KOPT-K1 (cell line): ENCODE measurements around the gene CRABP2.

Experiments used
- H3K27ac ChIP-seq: fragments of 200-600 bp; sonication (generic); 2 replicates; pipeline ENCODE4 v1.5.1; 2016; ENCODE audit warnings: antibody characterized with exemption, mild to moderate bottlenecking, low read depth, low read length; ENCODE audit not compliant: poor library complexity, severe bottlenecking
- H3K36me3 ChIP-seq: fragments of 200-600 bp; sonication (generic); 2 replicates; pipeline ENCODE4 v1.5.1; 2017; ENCODE audit warnings: antibody characterized with exemption, mild to moderate bottlenecking, low read length, moderate library complexity; ENCODE audit not compliant: insufficient read depth
- H3K9me3 ChIP-seq: fragments of 200-600 bp; sonication (generic); 2 replicates; pipeline ENCODE4 v1.5.1; 2017; ENCODE audit warnings: antibody characterized with exemption, low read length, mild to moderate bottlenecking; ENCODE audit not compliant: insufficient read depth, poor library complexity, severe bottlenecking

The CRABP2 gene

DNA sequence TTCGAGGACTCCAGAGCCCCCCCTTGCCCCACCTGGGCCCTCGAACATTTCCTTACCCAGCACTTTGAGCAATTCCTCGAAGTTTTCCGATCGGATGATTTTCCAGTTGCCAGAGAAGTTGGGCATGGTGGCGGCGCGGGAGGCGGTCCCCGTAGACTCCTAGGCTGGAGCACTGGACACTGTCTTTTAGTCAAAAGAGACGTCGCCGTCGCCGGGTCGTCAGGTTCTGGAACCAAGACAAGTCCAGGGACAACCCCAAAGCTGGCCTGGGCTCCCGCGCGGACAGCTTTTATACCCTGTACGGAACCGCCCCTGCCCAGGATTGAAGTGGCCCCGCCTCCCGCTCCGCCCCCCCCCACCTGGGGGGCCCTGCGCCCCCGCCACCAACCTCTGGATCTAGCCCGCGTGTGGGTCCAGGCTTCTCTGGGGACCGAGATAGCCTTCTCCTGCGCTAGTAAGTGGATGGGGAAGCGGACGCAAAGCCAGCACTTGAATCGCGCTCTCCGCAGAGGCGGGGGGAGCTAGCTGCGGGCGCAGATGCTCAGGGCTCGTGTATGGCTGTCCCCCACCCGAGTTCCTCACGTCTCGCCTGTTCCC, at the start of gene CRABP2:
CRABP2 (minus strand) TSS at position 263 of the 597 bp plus-strand sequence; CDS start at position 126, 137 bp downstream.
- Histone ChIP-seq H3K9me3 (no peaks in the 10 kb centered on the region), H3K36me3 (no peaks in the 10 kb centered on the region), H3K27ac (no peak within 1 kb of the TSS)

DNA sequence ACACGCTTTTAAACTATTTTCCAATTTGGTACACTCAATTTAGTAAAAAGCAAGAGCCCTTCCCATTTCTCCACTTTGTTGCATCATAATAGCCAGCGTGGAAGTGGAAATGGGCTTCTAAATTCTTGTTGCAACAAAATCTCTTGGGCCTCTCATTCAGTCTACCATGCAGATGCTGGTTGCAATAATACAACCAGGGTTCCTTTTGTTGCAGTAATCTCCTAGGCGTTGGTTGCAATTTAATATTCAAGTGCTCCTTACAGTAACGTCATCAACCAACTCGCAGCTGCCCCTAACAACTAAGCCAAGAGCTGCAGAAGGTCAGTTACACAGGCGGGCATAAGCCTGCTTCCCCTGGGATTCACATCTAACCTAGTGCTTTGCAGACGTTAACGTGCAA, 48.8 kb upstream of the CRABP2 start:
- Histone ChIP-seq H3K9me3 (no peaks in the 10 kb centered on the region), H3K27ac (no peak overlapping the region), H3K36me3 (no peaks in the 10 kb centered on the region; the same call in 1 of the 2 replicates)

DNA sequence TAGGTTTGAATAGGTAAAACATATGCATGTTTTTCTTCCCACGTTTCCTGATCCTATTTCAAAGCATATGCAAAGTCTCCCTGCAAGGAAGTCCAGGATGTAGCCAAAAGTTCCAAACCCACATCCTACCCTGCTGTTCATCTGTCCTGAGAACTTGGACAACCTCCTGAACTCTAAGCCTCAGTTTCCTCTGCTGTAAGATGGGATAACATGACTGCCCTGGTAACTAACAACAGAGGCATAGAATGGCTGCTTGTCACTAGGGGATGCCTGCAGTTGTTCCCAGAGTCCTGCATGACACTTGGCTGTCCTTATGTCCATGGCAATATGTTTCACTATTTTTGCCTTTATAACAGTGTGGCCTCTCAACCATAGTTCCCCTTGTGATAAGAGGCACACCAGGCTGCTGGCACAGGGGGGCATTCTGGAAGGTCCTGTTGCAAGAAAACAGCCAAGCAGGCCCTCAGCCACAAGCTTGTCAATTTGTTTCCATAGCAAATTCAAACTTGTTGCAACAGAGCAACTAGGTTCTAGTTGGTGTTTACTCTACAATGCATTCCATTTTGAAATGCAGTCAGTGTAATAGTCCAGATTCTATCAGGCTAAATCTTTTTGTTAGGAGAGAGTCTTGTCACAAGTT, 47.6 kb upstream of the CRABP2 start:
- peak overlapping the region; percentile 98 for H3K27ac ChIP-seq
- H3K36me3 ChIP-seq: no peaks in the 10 kb centered on the region; the same call in 1 of the 2 replicates

DNA sequence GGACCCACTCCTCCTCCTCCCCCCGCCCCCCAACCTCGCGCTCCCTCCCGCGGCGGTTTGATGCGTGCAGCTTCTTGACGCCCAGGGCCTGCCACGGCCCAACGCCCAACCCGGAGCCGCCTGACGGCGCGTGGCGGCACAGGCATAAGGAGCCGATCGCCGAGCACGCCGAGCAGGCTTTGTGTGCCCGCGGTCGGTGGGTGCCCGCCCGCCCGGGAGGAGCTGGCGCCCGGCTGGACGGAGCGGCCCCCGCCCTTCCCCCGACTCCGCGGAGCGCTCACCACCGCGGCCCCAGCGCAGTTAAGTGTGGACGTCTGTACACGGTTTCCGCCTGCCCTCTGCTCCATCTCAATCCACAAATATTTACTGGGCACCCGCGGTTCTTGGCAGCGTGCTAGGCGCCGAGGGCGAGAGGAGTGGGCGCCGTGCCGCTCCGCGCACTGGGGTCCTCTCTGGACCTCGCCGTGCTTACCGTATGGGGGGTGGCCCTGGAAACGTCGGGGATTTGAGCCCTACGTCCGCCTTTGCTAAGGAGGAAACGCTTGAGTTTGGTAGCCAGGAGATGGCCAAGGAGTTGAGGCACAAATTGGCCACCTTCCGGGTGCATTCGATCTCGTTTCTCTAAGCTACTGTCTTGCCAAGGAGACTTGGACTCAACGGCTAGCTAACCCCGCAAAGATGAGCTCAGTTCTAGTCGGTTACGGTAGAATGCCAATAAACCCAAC, 46.5 kb upstream of the CRABP2 start:
- no peaks in the 10 kb centered on the region; the same call in 1 of the 2 replicates for H3K36me3 ChIP-seq
- peak overlapping the region; percentile 98 for H3K27ac ChIP-seq
- no peaks in the 10 kb centered on the region for H3K9me3 ChIP-seq

More for the DNA sequence above, 47.6 kb upstream of the CRABP2 start:
- H3K9me3 ChIP-seq: no peaks in the 10 kb centered on the region

DNA sequence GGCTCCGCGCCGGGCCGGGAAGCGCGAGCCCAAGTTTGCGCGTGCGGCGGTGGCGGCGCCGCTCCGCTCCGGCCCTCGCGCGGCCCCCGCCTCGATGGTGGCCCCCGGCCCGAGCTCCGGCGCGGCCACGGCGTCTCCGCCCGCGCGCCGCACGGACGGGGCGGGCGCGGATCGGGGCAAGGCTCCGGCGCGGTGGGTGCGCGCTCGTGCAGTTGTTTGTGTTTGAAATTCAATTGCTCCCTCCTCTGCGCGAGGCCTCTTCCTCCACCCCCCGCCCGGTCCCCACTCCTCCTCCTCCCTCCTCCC, 46.0 kb upstream of the CRABP2 start, which contains the start of gene HDGF:
HDGF (minus strand) TSS at position 225 of the 306 bp plus-strand sequence. CDS start 246 bp downstream, outside the sequence.
- no peaks in the 10 kb centered on the region; the same call in 1 of the 2 replicates for H3K36me3 ChIP-seq
- peak within 1 kb of the TSS; percentile 98 for H3K27ac ChIP-seq
- H3K9me3 ChIP-seq: no peaks in the 10 kb centered on the region

DNA sequence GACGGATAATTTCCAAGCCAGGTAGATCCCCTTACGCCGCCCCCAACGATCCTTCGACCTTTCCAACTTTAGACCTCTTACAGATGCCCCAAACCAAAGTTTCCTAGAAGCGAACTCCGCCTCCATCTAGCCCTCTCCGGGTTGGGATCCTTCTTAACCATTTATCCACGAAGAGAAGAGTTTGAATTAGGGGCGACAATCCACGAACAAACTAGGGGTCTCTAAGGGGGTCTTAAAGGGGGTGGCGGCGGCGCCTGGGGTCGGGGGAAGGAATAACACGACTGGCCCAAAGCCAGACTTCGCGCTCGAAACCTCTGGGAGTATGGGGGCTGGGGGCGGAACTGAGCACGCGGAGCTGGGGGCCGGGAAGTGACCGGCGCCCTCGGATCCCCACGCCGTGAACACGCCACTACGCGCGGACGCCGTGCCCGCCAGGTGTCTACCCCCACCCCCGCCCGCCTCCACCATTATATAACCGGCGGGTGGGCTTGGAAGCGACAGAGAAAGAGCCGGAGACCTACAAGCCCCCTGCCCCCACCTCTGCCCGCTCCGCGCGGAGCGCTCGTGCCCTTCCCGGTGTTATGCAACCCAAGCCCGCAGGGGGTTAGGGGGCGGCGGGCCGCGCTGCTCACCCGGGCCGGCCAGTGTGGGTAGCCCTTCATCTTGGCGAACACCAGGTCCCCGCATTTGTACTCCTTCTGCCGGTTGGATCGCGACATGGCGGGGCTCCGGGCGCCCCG, 45.5 kb upstream of the CRABP2 start:
- peak overlapping the region; percentile 98 for H3K27ac ChIP-seq
- H3K36me3 ChIP-seq: peaks cover 4% of the 10 kb centered on the region
- no peaks in the 10 kb centered on the region for H3K9me3 ChIP-seq

DNA sequence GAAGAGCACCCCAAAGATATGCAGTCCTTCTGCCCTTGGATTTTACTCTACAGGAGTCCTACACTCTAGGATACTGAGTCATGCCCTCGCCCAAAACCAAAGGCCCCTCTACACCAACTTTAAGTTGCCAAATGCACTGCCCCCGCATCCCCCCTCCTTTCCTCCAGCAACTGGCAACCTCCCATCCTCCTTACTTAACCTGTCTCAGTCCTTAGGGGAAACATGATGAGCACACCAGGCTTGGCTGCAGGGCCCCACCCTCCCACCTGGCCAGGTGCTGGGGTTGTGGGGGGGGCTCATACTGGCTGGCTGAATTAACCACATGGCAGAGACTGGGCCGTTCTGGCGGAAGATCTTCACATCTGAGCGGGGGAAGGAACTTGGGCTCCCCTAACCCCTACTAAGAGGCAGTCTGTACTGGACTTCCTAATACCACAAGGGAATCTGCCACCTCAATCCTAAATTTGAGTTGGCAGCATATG, 44.8 kb upstream of the CRABP2 start:
- H3K36me3 ChIP-seq: peaks cover 11% of the 10 kb centered on the region
- peak overlapping the region; percentile 98 for H3K27ac ChIP-seq
- no peaks in the 10 kb centered on the region for H3K9me3 ChIP-seq

DNA sequence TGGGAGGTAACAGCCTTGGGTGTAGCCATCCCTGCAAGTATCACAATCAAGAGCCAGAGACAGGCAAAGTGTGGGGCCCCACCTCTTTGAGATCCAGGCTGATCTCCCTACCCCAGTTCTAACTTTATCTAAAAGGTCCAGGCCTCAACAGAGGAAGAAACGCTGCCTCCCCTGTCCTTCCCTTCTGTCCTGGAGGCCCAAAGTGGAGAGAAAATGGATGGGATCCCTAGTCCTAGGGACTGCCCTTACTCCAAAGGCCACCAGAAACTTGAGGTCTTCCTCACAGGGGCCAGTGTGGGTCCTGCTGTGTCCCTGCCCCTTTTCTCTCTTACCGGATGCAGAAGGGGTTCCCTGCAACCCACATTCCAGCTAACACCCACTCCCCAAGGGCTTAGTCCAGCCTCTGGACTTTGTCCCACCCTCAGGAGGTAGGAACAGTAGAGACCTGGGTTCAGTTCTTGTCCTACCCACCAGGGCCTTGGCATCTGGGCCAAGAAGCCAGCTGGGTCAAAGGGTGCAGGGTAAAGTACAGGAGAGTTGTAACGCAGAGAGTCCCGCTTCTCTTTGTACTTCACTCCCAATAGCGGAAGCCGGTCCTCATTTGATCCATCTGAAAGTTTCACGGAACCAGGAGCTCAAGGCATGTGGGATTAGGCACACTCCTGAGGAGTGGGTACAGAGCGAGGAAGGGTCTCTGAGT, 44.2 kb upstream of the CRABP2 start:
- peak overlapping the region; percentile 98 for H3K27ac ChIP-seq
- no peaks in the 10 kb centered on the region for H3K9me3 ChIP-seq
- H3K36me3 ChIP-seq: peaks cover 17% of the 10 kb centered on the region

DNA sequence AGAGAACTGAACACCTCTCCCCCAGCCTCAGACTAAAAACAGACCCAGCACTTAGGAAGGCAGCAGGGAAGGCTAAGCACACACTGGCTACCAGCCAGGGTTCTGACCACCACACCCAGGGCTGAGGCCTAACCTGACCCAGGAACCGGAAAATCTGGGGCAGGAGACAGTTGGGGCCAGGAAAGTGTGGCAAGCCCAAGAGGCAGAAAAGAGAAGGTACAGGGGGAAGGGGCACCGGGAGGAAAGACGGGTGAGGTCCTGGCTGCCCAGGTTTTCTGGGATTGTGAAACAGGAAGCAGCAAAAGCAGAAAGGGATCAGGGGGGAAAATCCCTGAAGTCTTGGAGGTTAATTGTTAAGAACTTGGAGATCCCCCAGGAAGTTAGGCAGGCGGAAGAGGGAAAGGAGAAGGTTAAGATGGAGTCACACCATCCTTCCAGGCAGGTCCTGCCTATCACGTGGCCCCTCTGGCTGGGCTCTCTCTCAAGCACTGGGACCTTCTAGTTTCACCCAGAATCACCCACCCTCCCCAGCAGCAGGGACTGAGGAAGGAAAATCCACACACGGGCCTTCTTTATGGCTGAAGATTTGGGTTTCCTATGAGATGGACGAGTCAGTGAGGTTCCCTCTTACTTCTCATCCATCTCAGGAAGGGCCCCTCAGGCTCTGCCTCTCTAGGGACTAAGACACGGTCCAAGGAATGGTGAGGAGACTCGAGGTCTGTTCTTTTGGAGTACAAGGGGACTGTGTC, 43.5 kb upstream of the CRABP2 start:
- peak overlapping the region; percentile 98 for H3K27ac ChIP-seq
- no peaks in the 10 kb centered on the region for H3K9me3 ChIP-seq
- peaks cover 24% of the 10 kb centered on the region for H3K36me3 ChIP-seq

DNA sequence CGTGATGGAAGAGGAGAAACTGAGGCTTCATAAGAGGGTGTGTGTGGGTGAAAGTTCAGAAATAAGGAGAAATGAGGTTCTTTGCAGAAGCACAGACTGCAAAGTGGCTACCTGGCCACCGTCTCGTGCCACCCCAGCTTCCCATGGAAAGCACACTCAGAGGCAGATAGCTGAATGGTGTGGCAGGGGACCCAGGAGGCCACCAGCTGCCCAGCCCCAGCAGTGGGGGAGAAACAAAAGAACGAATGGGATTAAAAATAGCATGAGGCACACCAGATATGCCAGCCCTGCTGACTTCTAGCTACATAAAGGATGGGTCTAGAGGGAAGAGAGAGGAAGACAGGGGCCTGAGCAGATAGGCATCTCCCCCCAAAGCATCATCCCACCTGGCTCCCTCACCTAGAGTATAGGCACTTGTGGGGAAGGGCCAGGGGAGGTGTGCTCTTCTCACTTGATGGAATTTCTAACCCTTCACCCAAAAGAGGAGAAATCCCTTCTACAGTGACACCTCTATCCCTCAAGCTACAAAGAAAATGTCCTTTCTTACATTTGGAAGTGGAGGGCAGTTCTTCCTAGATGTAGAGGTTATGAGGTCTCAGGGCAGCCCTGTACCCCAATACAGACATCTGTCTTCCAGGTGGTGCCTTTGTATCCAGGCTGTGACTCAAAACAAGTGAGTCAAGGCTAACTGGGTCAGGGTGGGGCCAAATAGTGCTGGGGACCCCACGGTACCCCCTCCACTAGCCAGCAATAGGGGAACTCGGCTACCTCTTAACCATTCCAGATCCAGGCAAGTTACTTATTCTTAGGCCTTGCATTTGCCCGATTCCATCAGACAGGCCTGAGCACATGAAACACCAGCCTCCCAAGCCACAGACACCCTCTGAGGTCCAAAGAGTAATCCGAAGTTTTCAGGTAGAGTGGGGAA, 42.6 kb upstream of the CRABP2 start:
- no peaks in the 10 kb centered on the region for H3K9me3 ChIP-seq
- H3K27ac ChIP-seq: peak overlapping the region; percentile 98
- H3K36me3 ChIP-seq: peaks cover 32% of the 10 kb centered on the region

DNA sequence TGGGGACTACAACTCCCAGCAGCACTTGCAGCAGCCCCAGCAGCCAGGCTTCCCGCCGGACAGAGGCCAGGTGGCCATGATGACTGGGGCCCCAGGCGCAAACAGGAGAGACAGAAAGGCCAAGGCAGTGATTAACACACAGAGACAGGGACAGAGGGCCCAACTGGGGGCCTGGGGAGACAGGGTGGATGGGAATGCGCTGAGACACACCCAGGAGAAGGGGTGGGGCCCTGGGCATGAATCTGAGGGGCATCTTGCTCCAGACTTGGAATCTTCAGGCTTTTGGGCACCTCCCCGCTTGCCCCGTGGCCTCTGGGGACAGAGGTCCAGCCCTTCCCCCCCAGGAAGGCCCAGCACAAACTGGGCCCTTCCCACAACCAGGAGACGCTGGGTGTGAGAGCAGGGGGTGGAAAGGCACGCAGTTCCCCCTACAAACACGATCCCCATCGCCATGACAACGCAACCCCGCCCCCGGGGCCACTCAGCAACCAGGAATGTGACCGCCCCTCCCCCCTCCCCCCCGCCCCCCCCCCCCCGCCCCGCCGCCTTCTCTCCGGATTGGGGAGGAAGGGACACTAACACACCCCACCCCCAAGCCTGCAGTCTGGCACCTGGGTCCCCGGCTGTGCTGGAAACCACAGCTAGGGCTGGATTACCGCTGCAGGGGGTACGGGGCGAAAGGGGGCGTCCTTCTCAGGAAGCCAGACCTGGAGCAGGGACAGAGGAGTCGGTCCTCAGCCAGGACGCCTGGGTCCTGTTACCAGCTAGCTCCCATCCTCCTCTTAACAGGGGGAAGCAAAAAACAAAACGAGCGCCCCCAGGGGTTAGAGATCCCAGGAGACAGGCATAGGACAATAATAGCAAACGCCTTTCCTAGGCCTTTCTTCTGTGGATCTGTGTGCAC, 41.6 kb upstream of the CRABP2 start:
- H3K27ac ChIP-seq: peak overlapping the region; percentile 98
- H3K36me3 ChIP-seq: peaks cover 41% of the 10 kb centered on the region
- no peaks in the 10 kb centered on the region for H3K9me3 ChIP-seq

DNA sequence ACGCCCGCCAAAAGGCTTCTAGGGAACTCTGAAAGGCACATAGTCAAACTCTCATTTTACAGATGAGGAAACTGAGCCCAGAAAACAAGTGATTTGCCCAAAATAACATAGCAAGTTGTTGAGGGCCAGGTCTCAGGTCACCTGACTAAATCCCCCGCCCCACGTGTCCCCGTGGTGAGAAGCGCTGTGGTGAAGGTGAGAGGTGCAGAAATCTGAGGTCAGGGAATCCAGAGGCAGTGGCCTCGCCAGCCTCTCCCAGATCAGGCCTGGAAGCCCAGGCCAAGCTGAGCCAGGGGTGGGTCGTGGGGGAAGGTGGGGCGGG, 41.0 kb upstream of the CRABP2 start:
- Histone ChIP-seq H3K27ac (peak overlapping the region; percentile 55), H3K36me3 (peaks cover 45% of the 10 kb centered on the region), H3K9me3 (no peaks in the 10 kb centered on the region)
